Measurements from ENCODE around the gene RABIF. TPM values are rescaled to one million over a fixed set of nuclear protein-coding genes. Genes with fewer than 3 reads are reported as not detected.

RABIF gene
- total RNA-seq, 2 experiments from 2014 or later = 7.8 TPM

DNA sequence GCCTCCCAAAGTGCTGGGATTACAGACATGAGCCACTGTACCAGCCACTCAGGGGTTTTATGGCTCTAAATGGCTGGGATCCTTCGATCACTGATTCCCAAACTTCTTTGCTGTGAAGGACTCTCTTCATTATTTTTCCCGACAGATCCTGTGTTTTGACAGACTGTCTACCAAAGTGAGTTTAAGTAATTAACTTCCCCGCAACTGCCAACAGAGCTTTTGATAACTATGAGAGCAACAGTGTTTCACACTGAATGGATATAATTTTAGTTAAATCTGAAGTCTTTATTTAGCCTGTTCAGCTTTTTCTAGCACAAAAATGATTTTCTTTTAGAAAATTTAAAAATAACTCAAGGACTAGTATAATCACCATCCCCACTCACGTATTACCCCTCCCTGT, 12.6 kb upstream of the RABIF start:
- Histone ChIP-seq H3K36me3 (ENCODE audit: insufficient read depth, low read length) (peaks cover 91% of the 10 kb centered on the region), H3K9me2 (ENCODE audit: insufficient read depth, low read length) (no peaks in the 10 kb centered on the region), H2AFZ (ENCODE audit: low read length) (no peak overlapping the region), H3K27ac (ENCODE audit: low read depth, low read length, poor library complexity, severe bottlenecking) (no peak overlapping the region), H3K79me2 (ENCODE audit: insufficient read depth, low read depth, low read length) (no peaks in the 10 kb centered on the region), H3K4me3 (ENCODE audit: low read depth, low read length, poor library complexity, severe bottlenecking) (no peak overlapping the region), H3K9me3 (ENCODE audit: low read length) (no peaks in the 10 kb centered on the region), H3K4me2 (ENCODE audit: low read length) (no peak overlapping the region), H4K20me1 (ENCODE audit: insufficient read depth, low read length) (no peaks in the 10 kb centered on the region), H3K4me1 (ENCODE audit: insufficient read depth, low read length, poor library complexity, severe bottlenecking) (peaks cover 5% of the 10 kb centered on the region)
- DNase-seq (ENCODE audit: low spot score) = no peak
- no TSS peak for BruUV-seq (replicated peaks)
- TF ChIP-seq, protein P1, sequence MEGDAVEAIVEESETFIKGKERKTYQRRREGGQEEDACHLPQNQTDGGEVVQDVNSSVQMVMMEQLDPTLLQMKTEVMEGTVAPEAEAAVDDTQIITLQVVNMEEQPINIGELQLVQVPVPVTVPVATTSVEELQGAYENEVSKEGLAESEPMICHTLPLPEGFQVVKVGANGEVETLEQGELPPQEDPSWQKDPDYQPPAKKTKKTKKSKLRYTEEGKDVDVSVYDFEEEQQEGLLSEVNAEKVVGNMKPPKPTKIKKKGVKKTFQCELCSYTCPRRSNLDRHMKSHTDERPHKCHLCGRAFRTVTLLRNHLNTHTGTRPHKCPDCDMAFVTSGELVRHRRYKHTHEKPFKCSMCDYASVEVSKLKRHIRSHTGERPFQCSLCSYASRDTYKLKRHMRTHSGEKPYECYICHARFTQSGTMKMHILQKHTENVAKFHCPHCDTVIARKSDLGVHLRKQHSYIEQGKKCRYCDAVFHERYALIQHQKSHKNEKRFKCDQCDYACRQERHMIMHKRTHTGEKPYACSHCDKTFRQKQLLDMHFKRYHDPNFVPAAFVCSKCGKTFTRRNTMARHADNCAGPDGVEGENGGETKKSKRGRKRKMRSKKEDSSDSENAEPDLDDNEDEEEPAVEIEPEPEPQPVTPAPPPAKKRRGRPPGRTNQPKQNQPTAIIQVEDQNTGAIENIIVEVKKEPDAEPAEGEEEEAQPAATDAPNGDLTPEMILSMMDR (conservative IDR thresholded peaks at IDR 0.05; ENCODE audit: low read length) = no peak
- CTCF ChIA-PET (ENCODE audit: unreplicated experiment) = no interaction called here
- intact Hi-C loops (cut with micrococcal nuclease; ENCODE audit: unreplicated experiment) = no loop called here
- POLR2A ChIA-PET = interaction anchor here (0.8 kb wide), 1 partner anchor 22 kb away, joined by 3 read pairs; no protein-coding TSS in a partner anchor

DNA sequence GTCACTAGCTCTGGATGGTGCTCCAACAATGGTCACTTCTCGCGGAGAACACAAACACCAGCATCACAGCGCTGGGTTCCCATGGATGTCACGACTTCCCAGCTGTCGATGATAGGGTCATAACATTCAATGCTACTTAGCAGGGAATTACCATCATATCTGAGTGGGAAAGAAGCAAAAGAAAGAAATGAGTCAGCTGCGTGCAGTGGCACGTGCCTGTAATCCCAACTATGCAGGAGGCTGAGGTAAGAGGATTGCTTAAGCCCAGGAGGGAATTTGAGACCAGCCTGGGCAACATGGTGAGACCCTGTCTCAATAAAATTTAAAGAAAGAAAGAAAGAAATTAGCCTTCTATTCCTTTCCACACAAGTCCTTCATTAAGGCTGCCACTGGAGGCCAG, 3.6 kb upstream of the RABIF start:
- Histone ChIP-seq H3K4me2 (ENCODE audit: low read length) (no peak overlapping the region), H3K9me2 (ENCODE audit: insufficient read depth, low read length) (no peaks in the 10 kb centered on the region), H3K36me3 (ENCODE audit: insufficient read depth, low read length) (peaks cover 76% of the 10 kb centered on the region), H3K27ac (ENCODE audit: low read depth, low read length, poor library complexity, severe bottlenecking) (no peak overlapping the region), H3K4me3 (ENCODE audit: low read depth, low read length, poor library complexity, severe bottlenecking) (no peak overlapping the region), H3K9me3 (ENCODE audit: low read length) (no peaks in the 10 kb centered on the region), H2AFZ (ENCODE audit: low read length) (no peak overlapping the region), H4K20me1 (ENCODE audit: insufficient read depth, low read length) (no peaks in the 10 kb centered on the region), H3K4me1 (ENCODE audit: insufficient read depth, low read length, poor library complexity, severe bottlenecking) (peaks cover 13% of the 10 kb centered on the region), H3K79me2 (ENCODE audit: insufficient read depth, low read depth, low read length) (peaks cover 8% of the 10 kb centered on the region)
- no peak for DNase-seq (ENCODE audit: low spot score)
- ChIA-PET CTCF (ENCODE audit: unreplicated experiment) (no interaction called here), POLR2A (no interaction called here)
- BruUV-seq (replicated peaks) = no TSS peak
- intact Hi-C loops (cut with micrococcal nuclease; ENCODE audit: unreplicated experiment) = no loop called here
- TF ChIP-seq, protein P1 (conservative IDR thresholded peaks at IDR 0.05; ENCODE audit: low read length) = no peak

DNA sequence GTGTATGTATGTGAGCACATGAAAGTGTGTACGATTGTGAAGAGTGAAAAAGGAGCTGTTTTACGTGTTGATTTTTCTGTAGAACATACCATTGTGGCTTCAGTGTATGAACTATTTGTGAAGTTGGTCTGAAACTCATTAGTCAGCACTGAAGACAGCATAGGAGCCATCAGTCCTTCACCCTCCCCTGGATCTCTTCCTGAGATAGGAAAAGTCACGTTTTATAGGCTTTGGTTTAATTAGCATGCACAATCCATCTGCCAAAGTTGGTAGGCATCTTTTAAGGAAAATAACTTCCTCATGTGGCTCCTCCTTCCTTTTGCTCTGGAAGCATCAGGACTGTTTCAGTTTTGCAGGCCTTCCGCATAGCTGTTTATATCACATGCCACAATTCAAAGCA, 1.4 kb upstream of the RABIF start:
- Histone ChIP-seq H3K36me3 (ENCODE audit: insufficient read depth, low read length) (peaks cover 56% of the 10 kb centered on the region), H3K4me2 (ENCODE audit: low read length) (no peak overlapping the region), H3K27ac (ENCODE audit: low read depth, low read length, poor library complexity, severe bottlenecking) (no peak overlapping the region), H3K79me2 (ENCODE audit: insufficient read depth, low read depth, low read length) (peaks cover 17% of the 10 kb centered on the region), H3K4me3 (ENCODE audit: low read depth, low read length, poor library complexity, severe bottlenecking) (no peak overlapping the region), H3K4me1 (ENCODE audit: insufficient read depth, low read length, poor library complexity, severe bottlenecking) (peaks cover 14% of the 10 kb centered on the region), H3K9me2 (ENCODE audit: insufficient read depth, low read length) (no peaks in the 10 kb centered on the region), H4K20me1 (ENCODE audit: insufficient read depth, low read length) (no peaks in the 10 kb centered on the region), H3K9me3 (ENCODE audit: low read length) (no peaks in the 10 kb centered on the region), H2AFZ (ENCODE audit: low read length) (no peak overlapping the region)
- no peak for TF ChIP-seq EZH2phosphoT487 (IDR thresholded peaks at IDR 0.05; ENCODE audit: borderline replicate concordance, low read depth, low read length)
- TF ChIP-seq, protein P1 (conservative IDR thresholded peaks at IDR 0.05; ENCODE audit: low read length) = no peak
- no TSS peak for BruUV-seq (replicated peaks)
- ChIA-PET CTCF (ENCODE audit: unreplicated experiment) (interaction anchor here (1.1 kb wide), 1 partner anchor 77 kb away, joined by 3 read pairs; the partner anchor contains the start of gene CYB5R1), POLR2A (interaction anchor here (0.7 to 1.1 kb wide), 3 partner anchors 9 to 115 kb away, joined by 3 to 5 read pairs (median 3); no protein-coding TSS in a partner anchor)
- no peak for DNase-seq (ENCODE audit: low spot score)
- intact Hi-C loops (cut with micrococcal nuclease; ENCODE audit: unreplicated experiment) = no loop called here

Measured in OCI-LY7 (cell line).